ENCODE data around the gene F10.

DNA sequence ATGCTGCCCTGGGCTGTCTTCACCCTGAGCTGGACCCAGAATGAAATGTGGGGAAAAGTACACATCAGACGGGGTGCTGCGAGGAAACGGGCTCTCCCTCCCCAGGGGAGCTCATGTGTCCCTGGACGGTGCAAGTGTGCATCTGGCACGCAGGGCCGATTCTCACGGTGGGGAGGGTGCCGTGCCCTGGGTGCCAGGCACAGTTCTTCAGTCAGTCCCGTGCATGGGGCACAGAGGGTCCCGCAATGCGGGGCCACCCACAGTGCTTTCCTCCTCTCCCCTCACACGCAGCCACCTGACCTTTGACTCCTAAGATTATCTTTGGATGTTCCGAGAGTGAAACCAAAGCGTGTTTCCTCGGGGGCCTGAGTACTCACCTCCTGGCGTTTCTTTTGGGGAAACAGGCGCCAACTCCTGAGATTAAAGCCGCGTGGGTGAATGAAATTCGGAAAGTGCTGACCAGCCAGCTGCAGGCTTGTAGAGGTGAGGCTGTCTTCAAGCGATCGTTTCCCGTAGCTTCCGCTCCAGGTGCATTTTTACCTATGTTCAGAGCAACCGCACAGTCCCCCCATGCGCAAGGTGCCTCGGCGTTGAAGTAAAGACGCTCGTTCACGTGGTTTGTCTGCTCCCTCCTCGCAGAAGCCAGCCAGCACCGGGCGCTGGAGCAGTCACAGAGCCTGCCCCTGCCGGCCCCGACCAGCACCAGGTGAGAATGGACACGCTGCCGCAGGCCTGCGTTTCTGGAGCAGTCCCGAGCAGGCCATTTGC lies 34.5 kb upstream of the F10 start:
- no peak for TF ChIP-seq CTCF (conservative IDR thresholded peaks at IDR 0.05 in 1 of 2, IDR thresholded peaks at IDR 0.05 in 1 of 2; ENCODE audit: extremely low read depth in 1 of 2, insufficient read depth in 1 of 2, low read depth in 1 of 2, low read length in 2 of 2)
- TF ChIP-seq EZH2 (IDR thresholded peaks at IDR 0.05; ENCODE audit: borderline replicate concordance, low read length) = no peak
